GM19467 (cell line): ENCODE data around the gene ASAP2.

Experiments
- ATAC-seq: cut with Tn5 transposase; IDR thresholded peaks from one replicate; pipeline ENCODE4 v1.9.1; 2021; ENCODE audit warnings: mild to moderate bottlenecking, moderate library complexity; ENCODE audit not compliant: unreplicated experiment

The ASAP2 gene

GRCh38 chr2:9341337-9341887, 134.8 kb downstream of the ASAP2 start:
- ATAC-seq: no peak

GRCh38 chr2:9342659-9343058, 136.0 kb downstream of the ASAP2 start:
- ATAC-seq: no peak

GRCh38 chr2:9343524-9343923, 136.9 kb downstream of the ASAP2 start:
- ATAC-seq: no peak

- ATAC-seq: no peak
These were observed 137.8 kb downstream of the ASAP2 start for GRCh38 chr2:9344434-9344833.

GRCh38 chr2:9345343-9345742, 138.7 kb downstream of the ASAP2 start:
- ATAC-seq: no peak

- no peak for ATAC-seq
These were observed 139.4 kb downstream of the ASAP2 start for GRCh38 chr2:9345997-9346396.

- no peak for ATAC-seq
These were observed 140.3 kb downstream of the ASAP2 start for GRCh38 chr2:9346885-9347284.

GRCh38 chr2:9347411-9347881, 140.8 kb downstream of the ASAP2 start:
- no peak for ATAC-seq

GRCh38 chr2:9354318-9354717, 147.7 kb downstream of the ASAP2 start:
- no peak for ATAC-seq

- no peak for ATAC-seq
These were observed 148.7 kb downstream of the ASAP2 start for GRCh38 chr2:9355270-9355669.

GRCh38 chr2:9355716-9356115, 149.1 kb downstream of the ASAP2 start:
- no peak for ATAC-seq

- no peak for ATAC-seq
These were observed 149.6 kb downstream of the ASAP2 start for GRCh38 chr2:9356261-9356660.

GRCh38 chr2:9358846-9359245, 152.2 kb downstream of the ASAP2 start:
- no peak for ATAC-seq

GRCh38 chr2:9359463-9359862, 152.9 kb downstream of the ASAP2 start:
- no peak for ATAC-seq

- ATAC-seq: no peak
These were observed 153.5 kb downstream of the ASAP2 start for GRCh38 chr2:9360110-9360509.

- no peak for ATAC-seq
These were observed 154.1 kb downstream of the ASAP2 start for GRCh38 chr2:9360701-9361100.

GRCh38 chr2:9364373-9364772, 157.8 kb downstream of the ASAP2 start:
- ATAC-seq: no peak

- no peak for ATAC-seq
These were observed 158.3 kb downstream of the ASAP2 start for GRCh38 chr2:9364791-9365497.

GRCh38 chr2:9365498-9366019, 158.9 kb downstream of the ASAP2 start:
- no peak for ATAC-seq

- ATAC-seq: no peak
These were observed 159.4 kb downstream of the ASAP2 start for GRCh38 chr2:9366026-9366425.

GRCh38 chr2:9370746-9371145, 164.1 kb downstream of the ASAP2 start:
- ATAC-seq: no peak

- ATAC-seq: no peak
These were observed 166.4 kb downstream of the ASAP2 start for GRCh38 chr2:9373047-9373446.

- ATAC-seq: no peak
These were observed 166.9 kb downstream of the ASAP2 start for GRCh38 chr2:9373476-9373875.
